HepG2 (cell line): ENCODE results near the gene HSP90AB1. TPM values are rescaled to one million over a fixed set of nuclear protein-coding genes. Genes with fewer than 3 reads are reported as not detected.

Experiments
- ATAC-seq: fragments of 200-7000 bp; cut with Tn5 transposase; 3 replicates; pipeline ENCODE4 v1.9.1; 2020; ENCODE audit warnings: mild to moderate bottlenecking, moderate library complexity
- BruUV-seq: library from RNA; stranded (reverse); fragments of 400-500 nt; replicated peaks from 2 replicates; lab custom pipeline; 2021; lab: Mats Ljungman, UMichigan
- CTCF ChIA-PET: fragments of 300-600 bp; formaldehyde crosslinking; extraction: SDS; loops from one replicate; lab custom pipeline; 2021; ENCODE audit warnings: low total read pairs, inconsistent platforms, low intra/inter-chr PET ratio; lab: Yijun Ruan, JAX
- POLR2A ChIA-PET: fragments of 350-600 bp; sonication (Branson Sonifier 250); formaldehyde crosslinking; loops from one replicate; lab custom pipeline; 2020; ENCODE audit warnings: antibody characterized with exemption, inconsistent platforms; lab: Yijun Ruan, JAX
- DNase-seq: peaks from one replicate; pipeline ENCODE4 v3.0.0-alpha.2; 2015; ENCODE audit warnings: low spot score
- FAIRE-seq: peaks from 3 replicates; lab custom pipeline; 2011; peaks lifted over from hg19 to GRCh38; lab: Jason Lieb, UNC
- H2AFZ ChIP-seq: one replicate; pipeline ENCODE4 v1.6.1; 2011; ENCODE audit warnings: low read length, inconsistent platforms
- H3K27ac ChIP-seq: fragments of 300-600 bp; 3 replicates; pipeline ENCODE4 v1.8.0; 2011; ENCODE audit warnings: mixed run types, mild to moderate bottlenecking, mixed read lengths, low read length, inconsistent platforms; ENCODE audit not compliant: insufficient read depth; ENCODE audit errors: extremely low read length
- H3K27me3 ChIP-seq, 2 experiments: fragments of 200-600 bp in 1 of 2; 2 replicates in 1 of 2; 3 replicates in 1 of 2; pipeline versions ENCODE4 v1.6.0 to v1.8.0; 2011; ENCODE audit warnings: low read length in 2 of 2, mild to moderate bottlenecking in 2 of 2, moderate library complexity in 2 of 2, inconsistent platforms in 1 of 2; ENCODE audit not compliant: insufficient read depth in 2 of 2, control insufficient read depth in 1 of 2
- H3K36me3 ChIP-seq, 2 experiments: fragments of 200-600 bp in 1 of 2; replicated peaks in 1 of 2; 2 replicates in 1 of 2; 3 replicates in 1 of 2; pipeline versions ENCODE4 v1.5.1 to v1.8.0; 2011; ENCODE audit warnings: low read length in 2 of 2, inconsistent platforms in 1 of 2; ENCODE audit not compliant: insufficient read depth in 2 of 2, control insufficient read depth in 1 of 2
- H3K4me1 ChIP-seq: 2 replicates; pipeline ENCODE4 v1.5.1; 2012; ENCODE audit warnings: low read length, inconsistent platforms; ENCODE audit not compliant: insufficient read depth
- H3K4me2 ChIP-seq: 2 replicates; pipeline ENCODE4 v1.6.0; 2011; ENCODE audit warnings: low read depth, low read length, inconsistent platforms
- H3K4me3 ChIP-seq, 3 experiments: fragments of 200-600 bp in 1 of 3; sonication (generic), shearing (Covaris generic) in 1 of 3; replicated peaks in 1 of 3; 2 replicates each; pipeline ENCODE4 v1.5.1; 2011 to 2016; ENCODE audit warnings: low read length in 3 of 3, inconsistent platforms in 2 of 3, low read depth in 2 of 3, mild to moderate bottlenecking in 2 of 3, control low read depth in 1 of 3, mixed read lengths in 1 of 3; ENCODE audit not compliant: insufficient read depth in 1 of 3
- H3K79me2 ChIP-seq: one replicate; pipeline ENCODE4 v1.6.1; 2011; ENCODE audit warnings: low read length, inconsistent platforms; ENCODE audit not compliant: insufficient read depth
- H3K9ac ChIP-seq: 2 replicates; pipeline ENCODE4 v1.6.0; 2011; ENCODE audit warnings: mild to moderate bottlenecking, low read depth, low read length, inconsistent platforms; ENCODE audit not compliant: insufficient read depth
- H3K9me3 ChIP-seq: 2 replicates; pipeline ENCODE4 v1.5.1; 2012; ENCODE audit warnings: mild to moderate bottlenecking, low read length
- H4K20me1 ChIP-seq: 2 replicates; pipeline ENCODE4 v1.6.0; 2011; ENCODE audit warnings: inconsistent platforms, mild to moderate bottlenecking, low read length, moderate library complexity; ENCODE audit not compliant: insufficient read depth
- EZH2 ChIP-seq: conservative IDR thresholded peaks from 2 replicates; pipeline ENCODE4 v1.6.1; 2012; ENCODE audit warnings: mild to moderate bottlenecking, low read depth, low read length, moderate library complexity
- REST ChIP-seq, 2 experiments: IDR thresholded peaks; 2 replicates each; pipeline ENCODE4 v1.6.1; 2011 to 2012; ENCODE audit warnings: low read length in 2 of 2, borderline replicate concordance in 1 of 2, low read depth in 1 of 2, mild to moderate bottlenecking in 1 of 2, moderate library complexity in 1 of 2
- SMC3 ChIP-seq: IDR thresholded peaks from 2 replicates; pipeline ENCODE4 v1.6.1; 2011; ENCODE audit warnings: low read length, improper control_type of control experiment
- TRIM22 ChIP-seq: fragments of 450-650 bp; IDR thresholded peaks from 2 replicates; pipeline ENCODE4 v1.6.1; 2017
- WGBS: methylation state at CpG from one replicate; pipeline ENCODE4 v1.1.6; 2017; ENCODE audit warnings: low lambda C conversion rate; 5-methylcytosine and 5-hydroxymethylcytosine counted together
- in situ Hi-C: cut with HindIII; loops from 2 replicates; pipeline ENCODE4 v1.10.0; 2017; ENCODE audit warnings: low pct_unique_long_range_greater_than_20kb; ENCODE audit not compliant: extremely low pct_ligation_motif_present
- intact Hi-C: fragments of 100-400 bp; cut with micrococcal nuclease; formaldehyde crosslinking; loops from one replicate; pipeline ENCODE4 v1.10.0; 2022; ENCODE audit not compliant: unreplicated experiment
- polyA plus RNA-seq, 8 experiments: library from polyadenylated mRNA; depleted of rRNA in 3 of 8; stranded (reverse) in 7 of 8; unstranded in 1 of 8; fragments of >200 nt; fragmentation: Illumina TruSeq in 4 of 8; extraction: Trizol in 4 of 8; gene quantifications; 2 replicates each; pipeline versions ENCODE4 v1.2.1 to v1.2.3, GENCODE V29; 2011 to 2016; ENCODE audit warnings: low read depth in 4 of 8, missing spikeins in 1 of 8, mixed read lengths in 1 of 8; ENCODE audit not compliant: insufficient read depth in 1 of 8
- total RNA-seq, 5 experiments: library from RNA; depleted of rRNA; stranded (reverse); fragments of >200 nt; fragmentation: Illumina TruSeq; extraction: Trizol; gene quantifications; 2 replicates each; pipeline ENCODE4 v1.2.3, GENCODE V29; 2016; ENCODE audit warnings: low read depth in 1 of 5

Gene HSP90AB1
- total and polyA plus RNA-seq, 2 of the 13 experiments (the other 11 are each of a cell fraction or from before 2014, with no cell fraction given) = 1,325 to 1,472 TPM

GRCh38 chr6:44270526-44271405 lies 23.9 kb downstream of the HSP90AB1 start:
- TF ChIP-seq SMC3 = no peak
- TF ChIP-seq TRIM22 = no peak
- peak; percentile 67 to 87 for TF ChIP-seq REST (IDR thresholded peaks at IDR 0.05; ENCODE audit: borderline replicate concordance in 1 of 2, low read depth in 1 of 2, low read length in 2 of 2)
- TF ChIP-seq EZH2 = 0 out of 2 replicates have a peak, but pooled peaks have one; percentile 57
- peak overlapping the region; percentile 33 to 62 (median 42); a peak in 5 of 6 replicates for H3K4me3 ChIP-seq
- H3K9me3 ChIP-seq = no peaks in the 10 kb centered on the region
- H4K20me1 ChIP-seq = no peaks in the 10 kb centered on the region
- no peak overlapping the region for H3K9ac ChIP-seq
- FAIRE-seq (no peak), ATAC-seq (no peak), DNase-seq (no peak)
- WGBS = 7% methylated on average over 17 of the region's 90 CpGs
- CTCF ChIA-PET = interaction anchor here (4.3 kb wide), 1 partner anchor 67 kb away, joined by 65 read pairs; no protein-coding TSS in a partner anchor
- no peaks in the 10 kb centered on the region for H3K36me3 ChIP-seq
- no peak overlapping the region for H3K27ac ChIP-seq
- intact Hi-C loops = no loop called here
- H2AFZ ChIP-seq = no peak overlapping the region
- POLR2A ChIA-PET = interaction anchor here (0.6 to 1.1 kb wide), 3 partner anchors 14 to 42 kb away, joined by 3 to 5 read pairs (median 3); partner anchors contain the start of genes AARS2 and SLC35B2
- H3K27me3 ChIP-seq = peaks cover 20 to 66% of the 10 kb centered on the region in 2 experiments
- BruUV-seq = no TSS peak
- in situ Hi-C loops = loop anchor here (5.0 kb wide), 1 partner anchor 67 kb away; no protein-coding TSS in a partner anchor
- H3K79me2 ChIP-seq = no peaks in the 10 kb centered on the region
- H3K4me1 ChIP-seq = peaks cover 31% of the 10 kb centered on the region
- H3K4me2 ChIP-seq = peak overlapping the region; percentile 29; the same call in 1 of the 2 replicates
